ENCODE data around the gene TCAP. TPM values are rescaled to one million over a fixed set of nuclear protein-coding genes. Genes with fewer than 3 reads are reported as not detected.

The TCAP gene
- total and polyA plus RNA-seq, 10 of the 15 experiments (the other 5 are each of a cell fraction or from before 2014, with no cell fraction given), result 0.17 to 1.0 (median 0.36) TPM; not detected in 3

DNA sequence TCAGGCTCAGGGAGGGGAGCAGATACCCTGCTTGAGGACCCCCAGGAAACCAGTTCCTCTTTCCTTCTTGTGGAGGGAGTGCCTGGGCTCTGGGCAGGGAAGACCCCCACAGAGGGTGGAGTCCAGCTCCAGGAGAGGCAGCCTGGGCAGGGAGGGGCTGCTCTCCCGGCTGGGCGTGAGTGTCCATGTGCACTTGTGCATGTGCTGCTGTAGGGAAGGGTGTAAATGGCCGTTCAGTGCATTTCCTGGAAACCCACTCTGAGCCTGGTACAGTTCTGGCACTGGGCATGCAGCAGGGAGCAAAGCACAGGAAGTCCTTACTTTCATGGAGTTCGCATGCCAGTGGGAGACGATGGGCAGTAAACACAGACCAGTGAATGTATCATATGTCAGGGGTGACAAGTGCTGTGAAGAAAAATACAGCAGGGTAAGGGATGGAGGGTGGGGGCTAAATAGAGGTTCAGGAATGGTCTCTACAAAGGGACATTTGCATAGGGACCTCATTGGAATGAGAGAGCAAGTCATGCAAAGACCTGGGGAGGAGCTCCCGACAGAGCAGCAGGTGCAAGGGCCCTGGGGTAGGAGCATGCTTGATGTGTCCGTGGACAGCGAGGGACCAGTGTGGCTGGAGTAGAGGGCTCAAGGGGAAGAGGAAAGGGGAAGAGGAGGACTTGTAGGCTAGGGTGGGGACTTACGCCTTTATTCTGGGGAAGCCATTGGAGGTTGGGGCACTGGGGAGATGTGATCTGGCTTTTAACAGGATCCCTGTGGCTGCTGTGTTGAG, 22.7 kb upstream of the TCAP start (continued):
- TF ChIP-seq RB1 (IDR thresholded peaks at IDR 0.05; ENCODE audit: borderline replicate concordance) (no peak), NFIC (IDR thresholded peaks at IDR 0.05; ENCODE audit: low read depth, low read length) (no peak), SUPT20H (IDR thresholded peaks at IDR 0.05; ENCODE audit: borderline replicate concordance, control insufficient read depth, low read depth, low read length) (no peak)

- POLR2A ChIA-PET, result no interaction called here
- in situ Hi-C loops (cut with MboI), result no loop called here
- TF ChIP-seq RFX5 (IDR thresholded peaks at IDR 0.05; ENCODE audit: low read depth, low read length) (no peak), SKIL (IDR thresholded peaks at IDR 0.05; ENCODE audit: low read depth, poor library complexity, severe bottlenecking) (no peak), IRF4 (IDR thresholded peaks at IDR 0.05; ENCODE audit: low read depth, low read length) (no peak), EP300 (IDR thresholded peaks at IDR 0.05; ENCODE audit: borderline replicate concordance in 1 of 2, control insufficient read depth in 1 of 2, low read depth in 2 of 2, low read length in 2 of 2) (no peak), MEF2B (IDR thresholded peaks at IDR 0.05; ENCODE audit: partially characterized antibody, poor library complexity, severe bottlenecking) (no peak)
- peaks cover 26% of the 10 kb centered on the region for H3K79me2 ChIP-seq (ENCODE audit: control insufficient read depth, insufficient read depth, low read length)
- H3K36me3 ChIP-seq (ENCODE audit: control insufficient read depth in 2 of 2, insufficient read depth in 2 of 2, low read length in 1 of 2), result no peaks in the 10 kb centered on the region; a peak in 2 of 4 replicates
- FAIRE-seq (no peak), ATAC-seq (no peak), DNase-seq (ENCODE audit: low read depth, low spot score) (no peak)
- no peaks in the 10 kb centered on the region for H3K9me3 ChIP-seq (replicated peaks; ENCODE audit: control insufficient read depth, insufficient read depth, low read length)
- H3K4me1 ChIP-seq (ENCODE audit: control insufficient read depth, insufficient read depth, low read length), result peaks cover 11% of the 10 kb centered on the region
- no peak overlapping the region for H3K4me2 ChIP-seq (ENCODE audit: control insufficient read depth, insufficient read depth)
- no peak overlapping the region for H2AFZ ChIP-seq (ENCODE audit: control insufficient read depth, low read depth, low read length)
- SMC1A ChIA-PET (ENCODE audit: uncharacterized antibody, unreplicated experiment), result interaction anchor here (1.1 to 1.4 kb wide), 2 partner anchors 11 to 20 kb away, joined by 3 to 4 read pairs; no protein-coding TSS in a partner anchor
- H3K9ac ChIP-seq (ENCODE audit: control insufficient read depth, insufficient read depth, low read length), result no peak overlapping the region
- no peak overlapping the region for H3K27ac ChIP-seq (ENCODE audit: control insufficient read depth, insufficient read depth)
- RAD21 ChIA-PET (ENCODE audit: unreplicated experiment), result no interaction called here
- no peak overlapping the region for H3K4me3 ChIP-seq
- no TSS peak for BruUV-seq (replicated peaks)
- no peaks in the 10 kb centered on the region for H3K27me3 ChIP-seq (replicated peaks in 1 of 2; ENCODE audit: control insufficient read depth in 2 of 2, insufficient read depth in 2 of 2, low read length in 1 of 2)
- WGBS (ENCODE audit: insufficient coverage, insufficient replicate concordance, low lambda C conversion rate, missing lambda C conversion rate), result 85% methylated on average over 4 of the region's 4 CpGs
- CTCF ChIA-PET, result interaction anchor here (1.4 to 15.5 kb wide), 4 partner anchors 9 to 22 kb away, joined by 4 to 225 read pairs (median 14); no protein-coding TSS in a partner anchor
- intact Hi-C loops (cut with micrococcal nuclease; ENCODE audit: unreplicated experiment), result no loop called here
- no peaks in the 10 kb centered on the region; the same call in 1 of the 2 replicates for H4K20me1 ChIP-seq (ENCODE audit: control insufficient read depth, insufficient read depth)
Observed at GRCh38 chr17:39643271-39643670, 21.9 kb upstream of the TCAP start.
